Measurements from ENCODE around the gene DTX3.

The DTX3 gene

DNA sequence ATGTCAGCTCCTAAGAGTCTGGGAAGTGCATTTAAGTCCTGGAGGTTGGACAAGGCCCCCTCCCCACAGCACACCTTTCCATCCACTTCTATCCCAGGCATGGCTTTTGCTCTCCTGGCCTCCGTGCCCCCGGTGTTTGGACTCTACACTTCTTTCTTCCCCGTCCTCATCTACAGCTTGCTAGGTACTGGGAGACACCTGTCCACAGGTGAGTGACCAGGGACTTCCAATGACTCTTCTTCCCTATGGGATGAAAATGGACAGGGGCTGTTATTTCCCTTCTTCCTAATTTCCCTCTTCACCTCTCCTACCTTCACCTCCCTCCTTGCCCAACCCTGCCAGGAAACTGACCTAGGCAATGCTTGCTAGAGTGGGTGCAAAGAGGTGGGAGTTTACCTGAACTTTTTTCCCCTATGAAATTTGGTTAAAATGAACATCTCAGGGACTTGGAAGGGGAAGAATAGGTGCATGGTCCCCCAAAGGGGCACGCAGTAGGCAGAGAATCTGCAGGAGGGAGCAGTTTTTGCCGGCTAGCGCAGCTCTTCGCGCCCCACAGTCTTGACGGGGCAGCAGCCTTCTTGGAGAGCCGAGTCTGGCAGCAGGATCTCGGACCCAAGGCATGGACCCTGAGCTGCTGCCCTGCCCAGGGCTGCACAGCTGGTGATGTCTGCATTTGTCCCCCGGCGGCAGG, 15.8 kb downstream of the DTX3 start:
- no peak for DNase-seq (ENCODE audit: low read depth)

DNA sequence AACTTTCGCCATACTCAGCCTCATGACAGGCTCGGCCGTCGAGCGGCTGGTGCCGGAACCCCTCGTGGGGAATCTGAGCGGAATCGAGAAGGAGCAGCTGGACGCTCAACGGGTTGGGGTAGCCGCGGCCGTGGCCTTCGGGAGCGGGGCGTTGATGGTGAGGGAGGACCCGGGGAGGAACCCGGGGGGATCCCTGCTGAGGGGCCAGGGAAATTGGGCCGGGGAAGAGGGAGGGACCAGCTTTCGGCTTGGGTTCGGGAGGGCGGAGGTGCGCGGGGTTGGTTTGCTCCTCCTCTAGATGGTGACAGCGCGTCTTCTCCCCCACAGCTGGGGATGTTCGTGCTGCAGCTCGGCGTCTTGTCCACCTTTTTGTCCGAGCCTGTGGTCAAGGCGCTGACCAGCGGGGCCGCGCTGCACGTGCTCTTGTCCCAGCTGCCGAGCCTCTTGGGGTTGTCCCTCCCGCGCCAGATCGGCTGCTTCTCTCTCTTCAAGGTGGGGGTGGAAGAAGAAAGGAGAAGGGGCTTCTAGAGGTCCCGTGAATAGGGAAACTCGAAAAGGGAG, 16.4 kb downstream of the DTX3 start:
- DNase-seq (ENCODE audit: low read depth): no peak

DNA sequence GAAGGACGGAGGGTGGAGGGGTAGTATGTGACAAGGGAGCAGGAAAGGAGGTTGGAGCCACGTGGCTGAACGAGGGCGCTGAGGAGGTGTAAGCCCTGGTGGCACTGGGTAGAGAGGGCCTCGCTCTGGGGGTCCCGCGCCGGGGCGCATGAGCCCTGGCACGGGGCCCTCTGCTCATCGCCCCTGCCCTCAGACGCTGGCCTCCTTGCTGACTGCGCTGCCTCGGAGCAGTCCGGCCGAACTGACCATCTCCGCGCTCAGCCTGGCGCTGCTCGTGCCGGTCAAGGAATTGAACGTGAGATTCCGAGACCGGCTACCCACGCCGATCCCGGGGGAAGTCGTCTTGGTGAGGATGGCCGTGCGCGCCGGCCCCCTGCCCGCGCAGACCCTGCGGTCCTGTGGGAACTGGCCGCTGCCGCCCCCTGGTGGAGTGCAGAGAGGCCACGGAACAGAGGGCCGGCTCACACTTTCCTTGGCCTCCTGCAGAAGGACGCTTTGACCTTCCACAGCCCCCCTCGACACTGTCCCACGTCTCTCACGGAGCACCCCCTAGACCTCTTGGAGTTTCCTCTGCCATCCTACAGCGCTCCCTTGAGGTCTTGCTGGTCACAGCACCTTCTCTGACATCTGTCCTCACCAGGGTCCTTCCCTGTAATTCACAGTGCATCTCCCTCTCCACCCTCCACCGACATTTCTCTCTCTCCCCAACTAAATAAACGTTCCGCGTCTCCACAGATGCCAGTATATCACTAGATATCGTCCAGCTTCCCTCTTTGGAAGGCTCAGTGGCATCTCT, 17.1 kb downstream of the DTX3 start:
- peak; percentile 22 for DNase-seq (ENCODE audit: low read depth)

DNA sequence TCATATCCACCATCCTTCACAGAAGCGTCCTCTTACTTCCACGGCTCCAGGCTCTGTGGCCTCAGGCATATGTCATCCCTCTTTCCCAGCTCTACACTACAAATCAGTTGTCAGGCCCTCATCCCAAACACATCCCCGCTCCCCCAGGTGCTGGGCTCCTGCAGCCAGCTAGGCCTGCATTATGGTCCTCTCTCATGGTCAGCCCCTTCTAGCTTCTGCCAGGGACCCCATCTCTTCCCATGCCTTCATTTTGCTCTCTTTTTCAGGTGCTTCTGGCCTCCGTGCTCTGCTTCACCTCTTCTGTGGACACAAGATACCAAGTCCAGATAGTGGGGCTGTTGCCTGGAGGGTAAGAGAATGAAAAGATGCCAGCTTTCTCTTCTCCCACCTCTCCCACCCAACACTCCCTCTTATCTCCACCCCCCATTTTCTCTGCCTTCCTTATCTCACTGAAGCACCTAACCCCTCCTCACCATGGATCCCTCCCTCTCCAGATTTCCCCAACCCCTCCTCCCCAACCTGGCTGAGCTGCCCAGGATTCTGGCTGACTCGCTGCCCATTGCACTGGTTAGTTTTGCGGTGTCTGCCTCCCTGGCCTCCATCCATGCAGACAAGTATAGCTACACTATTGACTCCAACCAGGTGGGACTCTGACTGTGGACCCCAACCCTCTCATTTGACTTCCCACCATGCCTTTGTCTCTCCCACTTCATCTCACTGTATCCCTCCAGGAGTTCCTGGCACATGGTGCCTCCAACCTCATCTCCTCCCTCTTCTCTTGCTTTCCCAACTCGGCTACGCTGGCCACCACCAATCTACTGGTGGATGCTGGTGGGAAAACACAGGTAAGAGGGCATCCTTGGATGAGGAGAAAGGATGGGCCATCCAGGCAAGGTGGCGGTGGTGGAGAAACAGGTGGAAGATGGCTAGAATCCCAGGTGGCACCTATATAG, 17.9 kb downstream of the DTX3 start:
- no peak for DNase-seq (ENCODE audit: low read depth)

DNA sequence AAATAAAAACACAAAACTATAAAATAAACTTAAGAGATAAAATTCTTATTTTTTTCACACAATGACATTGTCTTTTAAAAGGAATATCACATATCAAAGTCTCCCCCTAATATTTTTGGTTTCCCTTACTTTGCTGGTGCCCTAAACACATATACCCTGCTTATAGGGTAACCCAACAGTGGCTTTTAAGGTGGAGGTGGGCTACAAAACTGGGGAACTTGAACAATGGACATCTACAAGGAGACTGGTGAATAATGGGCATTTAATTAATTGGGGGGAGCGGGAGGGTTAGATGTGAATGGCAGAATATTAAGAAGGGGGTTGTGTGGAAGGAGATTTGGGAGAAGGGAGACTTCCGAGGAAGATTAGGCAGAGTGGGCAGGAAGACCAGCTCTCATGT, 18.8 kb downstream of the DTX3 start:
- no peak for DNase-seq (ENCODE audit: low read depth)

DNA sequence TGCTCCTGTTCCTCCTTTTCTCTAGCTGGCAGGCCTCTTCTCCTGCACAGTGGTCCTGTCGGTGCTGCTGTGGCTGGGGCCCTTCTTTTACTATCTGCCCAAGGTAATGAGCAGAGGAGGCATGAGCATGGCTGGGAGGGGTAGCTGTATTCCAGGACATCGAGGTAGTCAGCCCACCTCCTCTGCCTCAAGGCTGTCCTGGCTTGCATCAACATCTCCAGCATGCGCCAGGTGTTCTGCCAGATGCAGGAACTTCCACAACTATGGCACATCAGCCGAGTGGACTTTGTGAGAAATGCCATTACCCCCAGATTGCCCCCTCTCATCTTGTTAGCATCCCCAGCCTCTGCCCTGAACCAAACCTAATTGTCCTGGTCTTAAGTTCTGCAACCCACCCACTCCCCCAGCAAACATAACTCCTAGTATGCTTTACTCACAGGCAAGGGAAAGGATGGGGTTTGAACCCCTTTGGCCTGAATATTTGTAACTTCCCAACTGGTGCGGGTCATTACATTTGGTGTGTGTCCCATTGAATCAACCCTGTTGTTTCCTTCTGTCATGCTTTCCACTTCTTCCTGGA, 19.3 kb downstream of the DTX3 start:
- no peak for DNase-seq (ENCODE audit: low read depth)

DNA sequence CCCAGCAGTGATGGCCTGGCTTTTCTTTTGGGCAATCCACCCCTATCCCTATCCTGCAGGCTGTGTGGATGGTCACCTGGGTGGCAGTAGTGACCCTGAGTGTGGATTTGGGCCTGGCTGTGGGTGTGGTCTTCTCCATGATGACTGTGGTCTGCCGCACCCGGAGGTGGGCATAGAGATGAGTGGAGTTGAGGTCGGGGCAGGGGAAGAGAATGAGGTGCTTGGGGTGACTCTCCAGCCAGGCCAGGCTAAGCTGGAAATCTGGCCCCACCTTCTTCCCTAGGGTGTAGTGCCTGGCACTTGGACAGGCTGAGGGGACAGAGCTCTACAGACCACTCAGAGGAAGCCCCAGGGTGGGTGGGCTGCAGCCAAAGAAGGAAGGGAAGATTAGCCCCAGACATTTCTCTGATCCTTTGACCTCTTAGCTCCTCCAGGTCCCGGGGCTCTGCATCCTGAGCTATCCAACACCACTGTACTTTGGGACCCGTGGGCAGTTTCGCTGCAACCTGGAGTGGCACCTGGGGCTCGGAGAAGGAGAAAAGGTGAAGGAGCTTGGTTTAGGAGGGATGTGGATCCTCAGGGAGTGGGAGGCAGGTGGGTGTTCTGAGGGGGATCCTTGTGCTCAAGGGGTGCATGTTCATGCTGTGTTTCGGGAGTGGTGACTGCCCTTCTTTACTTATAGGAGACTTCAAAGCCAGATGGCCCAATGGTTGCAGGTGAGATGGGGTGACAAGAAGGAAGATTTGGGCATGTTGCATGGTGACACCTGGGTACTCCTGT, 20.0 kb downstream of the DTX3 start:
- DNase-seq (ENCODE audit: low read depth): no peak

DNA sequence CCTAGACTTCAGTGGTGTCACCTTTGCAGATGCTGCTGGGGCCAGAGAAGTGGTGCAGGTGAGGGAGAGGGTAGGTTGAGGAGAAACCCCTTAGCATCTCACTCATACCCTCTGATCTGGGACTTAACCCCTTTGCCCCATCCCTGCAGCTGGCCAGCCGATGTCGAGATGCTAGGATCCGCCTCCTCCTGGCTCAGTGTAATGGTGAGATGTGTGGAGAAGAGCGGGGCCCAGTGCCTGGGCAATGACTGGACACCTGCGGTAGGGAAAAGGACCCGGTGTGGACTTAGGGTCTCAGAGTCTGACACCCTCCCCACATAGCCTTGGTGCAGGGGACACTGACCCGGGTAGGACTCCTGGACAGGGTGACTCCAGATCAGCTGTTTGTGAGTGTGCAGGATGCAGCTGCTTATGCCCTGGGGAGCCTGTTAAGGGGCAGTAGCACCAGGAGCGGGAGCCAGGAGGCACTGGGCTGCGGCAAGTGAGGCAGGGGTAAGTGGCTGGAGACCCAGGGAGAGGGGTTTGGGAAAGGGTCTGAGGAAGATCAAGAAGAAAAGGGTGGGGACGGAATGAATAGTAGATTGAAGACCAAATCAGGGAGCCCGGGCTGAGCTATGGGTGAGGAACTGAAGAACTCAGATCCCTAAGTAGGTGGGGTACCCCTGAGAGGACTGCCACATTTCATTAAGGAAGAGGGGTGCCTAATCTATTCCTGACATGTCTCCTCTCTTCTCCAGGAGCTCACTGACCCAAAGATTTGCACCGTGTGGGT, 20.8 kb downstream of the DTX3 start:
- no peak for DNase-seq (ENCODE audit: low read depth)

DNA sequence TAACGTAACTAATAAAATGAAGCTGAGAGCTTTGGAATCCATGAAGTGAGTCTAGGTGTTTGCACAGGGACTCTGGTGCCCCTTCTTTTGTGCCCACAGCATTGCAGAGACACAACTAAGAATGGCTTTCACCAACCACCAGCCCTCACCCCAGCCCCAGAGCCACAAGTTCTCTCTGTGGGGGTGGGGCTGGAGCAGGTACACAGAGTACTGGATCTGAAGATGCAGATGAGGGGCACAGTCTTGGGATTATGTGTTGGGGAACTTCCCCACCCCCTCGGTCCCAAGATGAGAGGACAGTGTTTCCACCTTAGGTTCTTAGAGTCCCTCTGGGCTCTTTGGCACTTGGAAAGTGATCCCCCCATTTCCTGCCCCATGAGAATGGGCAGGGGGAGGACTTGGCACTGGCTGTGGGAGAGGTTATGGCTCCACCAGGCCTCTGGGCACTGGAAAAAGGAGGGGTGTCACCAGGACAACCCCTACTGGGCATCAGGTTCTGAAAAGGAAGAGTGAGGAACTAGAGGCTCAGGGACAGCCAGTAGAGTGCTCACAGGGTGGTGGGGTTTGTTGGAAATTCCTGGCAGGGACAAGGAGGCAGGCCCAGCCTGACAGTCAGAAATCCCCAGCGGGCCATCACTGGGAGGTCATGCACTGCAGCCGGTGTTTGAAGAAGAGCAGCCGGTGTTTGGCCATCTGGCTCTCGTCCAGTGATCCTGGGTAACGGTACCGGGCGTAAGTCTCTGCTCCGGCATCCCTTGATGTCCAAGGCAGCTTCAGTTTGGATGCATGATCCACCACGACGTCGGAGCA, 21.7 kb downstream of the DTX3 start:
- no peak for DNase-seq (ENCODE audit: low read depth)

DNA sequence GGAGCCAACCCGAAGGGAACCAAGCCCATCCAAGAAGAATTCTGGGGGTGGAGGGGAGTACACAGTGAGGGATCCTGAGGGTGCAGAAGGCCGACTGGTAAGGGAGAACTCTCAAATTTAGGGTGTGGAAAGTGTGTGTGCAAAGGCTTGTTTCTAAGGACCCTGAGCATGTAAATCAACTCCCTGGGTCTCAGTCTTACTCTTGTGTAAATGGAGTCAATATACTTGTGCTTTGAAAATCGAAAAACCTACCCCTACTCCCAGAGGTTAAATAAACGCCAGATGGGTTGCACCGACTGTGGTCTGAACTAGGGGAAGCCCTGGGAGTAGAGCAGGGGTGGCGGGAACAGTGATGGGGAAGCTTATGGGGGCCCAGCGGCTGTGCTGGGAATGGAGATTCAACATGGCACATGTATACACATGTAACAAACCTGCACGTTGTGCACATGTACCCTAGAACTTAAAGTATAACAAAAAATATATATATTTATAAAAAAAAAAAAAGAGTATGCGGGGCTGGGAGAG, 22.4 kb downstream of the DTX3 start:
- no peak for DNase-seq (ENCODE audit: low read depth)

DNA sequence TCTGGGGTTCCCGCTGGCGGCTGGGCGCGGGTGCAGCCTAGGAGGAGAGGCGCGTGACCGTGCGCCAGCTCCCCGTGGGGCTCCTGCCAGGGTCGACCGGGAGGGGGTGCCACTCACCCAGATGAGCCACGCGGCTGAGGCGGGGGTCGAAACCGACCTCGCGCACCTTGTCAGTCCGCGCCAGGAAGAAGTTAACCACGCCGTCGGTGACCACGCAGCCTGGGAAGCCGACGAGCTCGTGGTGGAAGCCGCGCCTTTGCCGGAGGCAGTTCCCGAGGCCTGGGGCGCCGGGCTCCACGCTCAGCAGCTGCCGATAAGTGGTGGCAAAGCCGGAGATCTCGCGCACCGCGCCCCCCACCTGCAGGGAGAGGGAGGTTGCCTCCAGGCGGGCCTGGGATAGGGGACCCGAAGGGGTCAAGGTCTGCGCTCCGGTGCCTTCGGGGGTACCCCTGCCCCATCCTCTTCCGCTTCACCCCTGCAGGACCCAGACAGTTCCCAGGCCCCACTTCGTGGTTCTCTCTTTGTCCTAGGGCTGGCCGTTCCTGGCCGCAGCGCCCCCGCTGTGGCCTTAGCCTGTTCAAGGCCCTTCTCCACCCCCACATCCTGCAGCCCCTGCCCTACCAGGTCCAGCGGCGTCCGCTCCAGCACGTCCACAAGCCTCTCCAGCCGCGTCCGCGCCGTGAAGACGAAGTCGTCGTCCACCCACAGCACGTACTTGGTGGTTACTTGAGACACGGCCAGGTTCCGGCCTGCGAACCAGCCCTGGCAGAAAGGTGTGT, 23.1 kb downstream of the DTX3 start:
- no peak for DNase-seq (ENCODE audit: low read depth)

DNA sequence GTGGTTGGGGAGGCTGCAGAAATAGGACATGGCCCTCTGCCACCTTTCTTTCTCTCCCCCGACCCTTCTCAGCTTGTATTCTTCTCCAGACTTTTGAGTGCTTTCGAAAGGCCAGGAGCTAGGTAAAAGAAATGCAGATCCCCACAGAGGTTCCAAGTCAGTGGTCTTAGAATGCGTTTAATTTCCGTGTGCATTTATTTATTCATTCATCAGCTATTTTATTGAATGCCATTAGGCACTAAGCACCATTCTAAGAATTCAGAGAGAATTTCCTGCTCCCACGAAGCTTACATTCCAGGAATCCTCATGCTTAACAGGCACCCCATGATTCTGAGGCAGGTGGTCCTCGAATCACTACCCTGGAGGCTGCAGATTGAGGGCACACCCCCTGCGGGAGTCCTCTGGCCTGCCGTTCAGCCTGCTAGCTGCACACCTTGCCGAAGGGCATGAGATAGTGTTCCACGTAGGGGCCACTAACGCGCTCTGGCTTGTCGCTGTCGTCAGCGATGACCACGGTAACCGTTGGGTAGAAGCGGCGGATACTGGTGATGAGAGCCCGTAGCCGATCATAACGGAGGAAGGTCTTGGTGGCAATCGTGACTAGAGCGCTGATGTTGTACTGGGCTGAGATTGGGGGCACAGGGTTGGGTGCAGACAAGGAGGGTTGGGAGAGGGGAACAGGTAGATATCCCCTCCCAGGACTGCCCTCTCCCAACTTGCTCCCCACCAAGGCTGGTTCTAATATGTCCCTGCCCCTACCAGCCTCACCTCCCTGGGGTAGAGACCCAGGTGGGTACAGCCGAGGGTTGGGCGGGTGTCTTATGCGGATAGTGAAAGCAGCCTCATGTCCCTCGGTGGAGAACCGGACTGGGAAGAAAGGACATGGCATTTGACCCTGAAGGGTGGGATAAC, 23.9 kb downstream of the DTX3 start:
- no peak for DNase-seq (ENCODE audit: low read depth)

DNA sequence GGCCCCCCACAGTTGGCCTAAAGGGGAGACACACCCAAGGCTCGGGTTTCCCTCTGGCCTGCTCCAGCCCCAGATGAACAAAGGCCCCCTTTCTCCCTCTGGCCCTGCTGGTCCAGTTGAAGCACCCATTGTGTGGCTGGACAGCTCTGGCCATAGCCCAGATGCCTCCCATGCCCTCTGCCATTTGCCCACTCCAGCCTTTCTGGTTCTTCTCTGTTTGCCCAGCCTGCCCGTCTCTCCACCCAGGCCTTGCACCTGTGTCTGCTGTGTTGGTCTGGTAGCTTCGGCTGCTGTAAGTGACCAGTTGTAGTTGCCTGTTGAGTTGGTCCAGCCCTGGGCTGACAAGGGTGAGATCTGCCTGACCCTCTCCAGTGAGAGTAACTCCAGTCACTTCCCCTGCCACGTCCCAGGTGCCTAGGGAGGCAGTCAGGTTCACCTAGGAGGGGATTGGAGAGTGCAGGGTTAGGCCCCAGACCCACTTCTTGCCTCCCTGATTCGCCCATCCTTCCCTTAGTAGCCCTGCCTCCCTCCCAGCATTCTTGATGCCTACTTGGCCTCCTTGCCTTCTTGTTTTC, 25.4 kb downstream of the DTX3 start:
- no peak for DNase-seq (ENCODE audit: low read depth)

DNA sequence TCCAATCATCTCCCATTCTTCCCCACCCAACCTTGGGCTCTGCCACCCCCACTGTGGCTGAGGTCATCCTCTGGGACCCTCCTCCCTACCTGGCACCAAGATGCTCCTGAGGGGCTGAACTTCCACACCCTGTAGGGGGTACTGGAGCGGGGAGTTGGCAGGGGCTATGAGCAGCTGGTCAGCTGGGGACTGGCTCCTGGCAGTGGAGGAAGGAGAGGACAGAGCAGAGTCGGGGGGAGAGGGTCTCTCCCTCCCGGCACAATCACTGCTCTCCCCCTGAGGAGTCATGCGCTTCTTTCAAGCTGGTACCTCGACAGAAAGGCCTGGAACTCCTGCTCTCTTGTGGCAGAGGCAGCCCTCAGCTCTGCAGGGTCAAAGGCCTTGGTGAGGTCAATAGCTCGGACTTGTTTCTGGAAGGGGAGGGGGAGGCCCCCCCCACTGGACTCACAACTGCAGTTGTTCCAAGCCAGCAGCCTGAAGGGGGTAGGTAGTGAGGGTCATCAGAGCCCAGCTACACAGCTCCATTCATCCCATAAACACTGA, 26.3 kb downstream of the DTX3 start:
- DNase-seq (ENCODE audit: low read depth): no peak

DNA sequence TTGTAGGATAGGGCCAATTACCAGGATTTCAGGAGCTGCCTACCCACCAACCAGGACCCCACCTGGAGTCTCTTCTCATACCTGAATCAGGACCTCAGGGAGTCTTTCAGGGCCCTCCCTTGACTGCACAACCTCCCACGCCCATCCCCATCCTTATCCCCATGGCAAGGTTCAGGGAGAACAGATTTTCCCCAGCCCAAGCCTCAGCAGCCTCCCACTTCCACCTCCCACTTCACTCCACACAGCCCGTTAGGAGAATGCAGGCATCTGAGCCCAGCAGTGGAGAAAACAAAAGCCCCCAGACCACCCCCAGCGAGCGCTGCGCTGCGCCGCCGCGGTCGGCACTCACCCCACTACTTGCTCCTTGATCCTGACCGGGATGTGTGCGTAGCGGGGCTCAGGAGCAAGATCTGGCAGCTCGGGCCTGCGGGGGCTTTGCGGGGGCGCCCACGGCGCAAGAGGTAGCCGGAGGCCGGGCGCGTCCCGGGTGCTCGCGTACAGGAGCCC, 27.0 kb downstream of the DTX3 start:
- DNase-seq (ENCODE audit: low read depth): no peak
